ENCODE results near the gene VPS33B.
A peak's percentile ranks its signal among the peaks of the same experiment; 100 is the strongest.

VPS33B gene

DNA sequence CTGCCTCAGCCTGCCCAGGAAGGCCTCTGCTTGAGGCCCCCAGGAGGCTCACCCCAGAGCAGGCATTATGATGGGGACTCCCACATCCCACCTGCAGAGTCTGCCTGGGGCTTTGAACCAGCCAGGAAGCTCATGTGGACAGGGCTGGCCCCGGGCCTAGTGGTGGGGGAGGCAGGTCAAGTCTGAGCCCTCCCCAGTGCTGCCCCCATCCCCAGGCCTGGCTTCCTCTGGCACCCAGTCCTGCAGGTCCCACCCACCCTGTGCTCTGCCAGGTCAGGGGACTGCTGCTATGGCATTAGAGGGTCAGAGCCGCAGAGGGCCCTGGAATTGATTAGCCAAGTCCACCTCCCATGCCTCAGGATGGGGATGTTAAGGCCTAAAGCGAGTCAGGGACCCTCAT lies 17.6 kb upstream of the VPS33B start:
- no peak for DNase-seq (ENCODE audit: low read depth)
- no peak overlapping the region for H3K4me3 ChIP-seq (ENCODE audit: low read depth, low read length)
- in situ Hi-C loops (cut with HindIII; ENCODE audit: low sequenced_read_pairs) = no loop called here
- TF ChIP-seq, protein P1, sequence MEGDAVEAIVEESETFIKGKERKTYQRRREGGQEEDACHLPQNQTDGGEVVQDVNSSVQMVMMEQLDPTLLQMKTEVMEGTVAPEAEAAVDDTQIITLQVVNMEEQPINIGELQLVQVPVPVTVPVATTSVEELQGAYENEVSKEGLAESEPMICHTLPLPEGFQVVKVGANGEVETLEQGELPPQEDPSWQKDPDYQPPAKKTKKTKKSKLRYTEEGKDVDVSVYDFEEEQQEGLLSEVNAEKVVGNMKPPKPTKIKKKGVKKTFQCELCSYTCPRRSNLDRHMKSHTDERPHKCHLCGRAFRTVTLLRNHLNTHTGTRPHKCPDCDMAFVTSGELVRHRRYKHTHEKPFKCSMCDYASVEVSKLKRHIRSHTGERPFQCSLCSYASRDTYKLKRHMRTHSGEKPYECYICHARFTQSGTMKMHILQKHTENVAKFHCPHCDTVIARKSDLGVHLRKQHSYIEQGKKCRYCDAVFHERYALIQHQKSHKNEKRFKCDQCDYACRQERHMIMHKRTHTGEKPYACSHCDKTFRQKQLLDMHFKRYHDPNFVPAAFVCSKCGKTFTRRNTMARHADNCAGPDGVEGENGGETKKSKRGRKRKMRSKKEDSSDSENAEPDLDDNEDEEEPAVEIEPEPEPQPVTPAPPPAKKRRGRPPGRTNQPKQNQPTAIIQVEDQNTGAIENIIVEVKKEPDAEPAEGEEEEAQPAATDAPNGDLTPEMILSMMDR (IDR thresholded peaks at IDR 0.05; ENCODE audit: low read depth, low read length, missing control alignments) = no peak

DNA sequence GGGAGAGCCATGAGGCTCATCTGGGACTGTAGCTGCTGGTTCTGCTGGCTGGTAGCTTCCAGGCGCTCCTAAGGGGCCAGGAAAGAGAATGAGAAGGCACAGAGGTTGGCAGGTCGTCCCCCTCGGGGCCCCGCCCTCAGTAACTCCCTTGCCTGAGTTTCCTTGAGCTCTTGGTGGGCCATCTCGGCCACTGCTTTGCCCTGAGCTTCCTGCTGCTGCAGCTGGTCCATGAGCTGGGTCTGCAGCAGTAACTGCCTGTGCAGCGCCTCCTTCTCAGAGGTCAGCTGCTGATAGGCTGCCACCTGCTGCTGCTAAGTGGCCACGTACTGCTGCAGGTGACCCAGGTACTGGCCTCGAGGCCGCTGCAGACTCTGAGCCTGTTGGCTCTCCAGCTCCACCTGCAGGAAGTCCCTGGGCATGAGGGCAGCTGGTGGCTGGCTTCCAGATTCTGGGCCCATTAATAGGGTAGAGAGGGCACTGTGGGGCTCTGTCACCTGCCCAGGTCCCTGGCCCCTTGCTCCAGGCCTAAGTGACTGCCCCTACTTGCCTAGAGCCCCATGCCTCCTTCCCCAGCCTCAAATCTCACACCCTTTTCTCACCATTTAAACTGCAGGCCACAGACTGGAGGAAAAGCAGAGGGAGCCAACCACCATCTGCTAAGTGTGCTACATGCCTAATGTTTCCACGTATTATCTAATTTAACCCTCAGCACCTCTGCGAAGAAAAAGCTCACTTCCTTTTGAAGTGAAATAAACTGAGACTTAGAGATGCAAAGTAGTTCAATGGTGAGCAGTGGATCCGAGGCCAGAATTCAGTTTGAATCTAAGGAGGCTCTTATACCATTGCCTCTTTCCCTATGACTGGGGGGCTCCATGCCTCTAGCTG lies 10.8 kb upstream of the VPS33B start:
- in situ Hi-C loops (cut with HindIII; ENCODE audit: low sequenced_read_pairs) = no loop called here
- DNase-seq (ENCODE audit: low read depth) = no peak
- TF ChIP-seq, protein P1 (IDR thresholded peaks at IDR 0.05; ENCODE audit: low read depth, low read length, missing control alignments) = peak; percentile 59
- no peak overlapping the region for H3K4me3 ChIP-seq (ENCODE audit: low read depth, low read length)

DNA sequence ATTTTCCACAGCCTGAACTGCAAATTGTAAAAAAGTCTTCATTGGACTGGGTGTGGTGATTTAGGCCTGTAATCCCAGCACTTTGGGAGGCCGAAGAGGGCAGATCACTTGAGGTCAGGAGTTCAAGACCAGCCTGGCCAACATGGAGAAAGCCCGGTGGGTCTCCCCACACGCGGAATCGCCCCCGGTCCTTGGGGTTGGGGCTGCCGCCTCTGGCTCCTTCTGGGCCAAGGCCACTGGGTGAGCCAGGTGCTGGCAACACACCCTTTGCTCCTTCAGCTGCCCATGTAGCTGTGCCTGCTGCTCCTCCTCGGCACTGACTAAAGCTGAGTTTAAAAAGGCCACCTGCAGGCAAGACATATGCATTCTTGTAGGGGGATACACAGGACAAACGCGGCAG lies 9.4 kb upstream of the VPS33B start:
- in situ Hi-C loops (cut with HindIII; ENCODE audit: low sequenced_read_pairs) = no loop called here
- H3K4me3 ChIP-seq (ENCODE audit: low read depth, low read length) = no peak overlapping the region
- TF ChIP-seq, protein P1 (IDR thresholded peaks at IDR 0.05; ENCODE audit: low read depth, low read length, missing control alignments) = no peak
- DNase-seq (ENCODE audit: low read depth) = no peak

DNA sequence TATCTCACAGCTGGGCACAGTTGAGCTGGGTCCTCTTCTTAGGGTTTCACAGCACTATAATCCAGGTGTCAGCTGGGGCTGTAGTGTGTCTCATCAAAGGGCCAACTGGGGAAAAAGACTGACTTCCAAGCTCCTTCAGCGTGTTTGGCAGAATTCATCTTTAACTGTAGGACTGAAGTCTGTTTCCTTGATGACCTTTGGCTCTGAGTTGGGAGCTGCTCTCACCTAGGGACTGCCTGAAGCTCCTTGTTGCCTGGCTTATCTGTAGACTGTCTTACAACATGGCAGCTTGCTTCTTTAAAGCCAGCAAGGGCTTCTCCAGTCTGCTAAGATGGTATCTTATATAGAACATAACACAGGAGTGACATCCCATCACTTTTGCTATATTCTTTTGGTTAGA lies 5.3 kb upstream of the VPS33B start:
- H3K4me3 ChIP-seq (ENCODE audit: low read depth, low read length) = no peak overlapping the region
- TF ChIP-seq, protein P1 (IDR thresholded peaks at IDR 0.05; ENCODE audit: low read depth, low read length, missing control alignments) = no peak
- no peak for DNase-seq (ENCODE audit: low read depth)
- in situ Hi-C loops (cut with HindIII; ENCODE audit: low sequenced_read_pairs) = no loop called here

DNA sequence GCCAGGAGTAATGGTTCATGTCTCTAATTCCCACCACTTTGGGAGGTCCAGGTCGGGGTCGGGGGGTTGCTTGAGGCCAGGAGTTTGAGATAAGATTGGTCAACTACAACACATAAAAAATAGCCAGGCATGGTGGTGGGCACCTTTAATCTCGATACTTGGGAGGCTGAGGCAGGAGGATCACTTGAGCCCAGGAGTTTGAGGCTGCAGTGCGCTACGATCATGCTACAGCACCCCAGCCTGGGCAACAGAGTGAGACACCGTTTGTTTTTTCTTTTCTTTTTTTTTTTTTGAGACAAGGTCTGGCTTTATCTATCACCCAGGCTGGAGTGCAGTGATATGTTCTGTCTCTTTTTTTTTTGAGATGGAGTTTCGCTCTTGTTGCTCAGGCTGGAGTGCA lies 1.3 kb upstream of the VPS33B start:
- no peak for DNase-seq (ENCODE audit: low read depth)
- H3K4me3 ChIP-seq (ENCODE audit: low read depth, low read length) = no peak overlapping the region

DNA sequence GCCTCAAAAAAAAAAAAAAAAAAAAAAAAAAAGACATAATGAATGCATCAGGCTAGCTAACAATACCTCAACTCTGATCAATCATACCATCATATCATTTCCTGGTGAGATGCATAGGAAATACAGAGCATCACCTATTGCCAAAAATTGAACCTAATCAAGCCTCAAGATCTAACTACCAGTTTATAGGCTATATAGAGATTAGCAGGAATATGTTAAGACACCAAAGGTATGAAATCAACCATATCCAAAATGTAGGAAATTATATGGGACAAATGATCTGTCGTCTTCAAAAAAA lies 387 bp upstream of the VPS33B start:
- peak overlapping the region; percentile 97 for H3K4me3 ChIP-seq (ENCODE audit: low read depth, low read length)
- DNase-seq (ENCODE audit: low read depth) = no peak
- in situ Hi-C loops (cut with HindIII; ENCODE audit: low sequenced_read_pairs) = no loop called here
- TF ChIP-seq, protein P1 (IDR thresholded peaks at IDR 0.05; ENCODE audit: low read depth, low read length, missing control alignments) = no peak

More for the DNA sequence above, 1.3 kb upstream of the VPS33B start:
- in situ Hi-C loops (cut with HindIII; ENCODE audit: low sequenced_read_pairs) = no loop called here
- TF ChIP-seq, protein P1 (IDR thresholded peaks at IDR 0.05; ENCODE audit: low read depth, low read length, missing control alignments) = no peak
